K562 (cell line): Measurements from ENCODE around the gene PIK3CG.

Experiments
- CREB3 ChIP-seq: fragments of 450-650 bp; conservative IDR thresholded peaks from 2 replicates; pipeline ENCODE4 v1.6.1; 2016; ENCODE audit warnings: missing genetic modification characterization, low read depth, mild to moderate bottlenecking, missing compliant biosample characterization, moderate library complexity
- CTBP1 ChIP-seq: fragments of 450-650 bp; IDR thresholded peaks from 2 replicates; pipeline ENCODE4 v1.6.1; 2016; ENCODE audit warnings: borderline replicate concordance
- EP300 ChIP-seq: IDR thresholded peaks from 2 replicates; pipeline ENCODE4 v1.6.1; 2012; ENCODE audit warnings: low read length, improper control_type of control experiment
- FOXM1 ChIP-seq, 2 experiments: fragments of 450-650 bp in 1 of 2; sonication (generic) in 1 of 2; formaldehyde crosslinking in 1 of 2; IDR thresholded peaks; 2 replicates each; pipeline versions ENCODE4 v1.6.1 to v1.9.0; 2017 to 2022; ENCODE audit warnings: low read depth in 2 of 2, mild to moderate bottlenecking in 2 of 2, missing genetic modification reagents in 1 of 2, moderate library complexity in 1 of 2
- MEF2D ChIP-seq: conservative IDR thresholded peaks from 2 replicates; pipeline ENCODE4 v1.6.1; 2016; ENCODE audit warnings: low read depth, missing genetic modification characterization, missing compliant biosample characterization
- SAFB ChIP-seq: fragments of 200-400 bp; formaldehyde crosslinking; IDR thresholded peaks from 2 replicates; pipeline ENCODE4 v1.6.1; 2017; ENCODE audit warnings: low read depth, low read length, borderline replicate concordance
- SP1 ChIP-seq: sonication (generic); formaldehyde crosslinking; IDR thresholded peaks from 2 replicates; pipeline ENCODE4 v1.8.1; 2022; ENCODE audit warnings: mild to moderate bottlenecking, missing genetic modification reagents
- ZNF274 ChIP-seq: IDR thresholded peaks from 2 replicates; pipeline ENCODE4 v1.6.1; 2011; ENCODE audit warnings: low read depth, mild to moderate bottlenecking, low read length, moderate library complexity, borderline replicate concordance

GRCh38 chr7:106823631-106824030 lies 41.5 kb upstream of the PIK3CG start:
- no peak for TF ChIP-seq CTBP1
- TF ChIP-seq FOXM1 (IDR thresholded peaks at IDR 0.05; ENCODE audit: low read depth) = no peak
- TF ChIP-seq FOXM1 (CRISPR knock-in tag; IDR thresholded peaks at IDR 0.05; ENCODE audit: low read depth) = no peak
- no peak for TF ChIP-seq SAFB
- TF ChIP-seq EP300 = no peak
- no peak for TF ChIP-seq SP1 (CRISPR knock-in tag)
- no peak for TF ChIP-seq MEF2D (tag)
- no peak for TF ChIP-seq CREB3 (tag)
- no peak for TF ChIP-seq ZNF274
